COR-L47 (cell line): Measurements from ENCODE around the gene BRD8.
A peak's percentile ranks its signal among the peaks of the same experiment; 100 is the strongest.
"Not testable (repeated sequence)": the region's sequence is repeated elsewhere in the genome, so short reads cannot be mapped to it uniquely, and the experiment has no call there.

Experiments
- DNase-seq: peaks from one replicate; lab custom pipeline; 2025; lab: John Stamatoyannopoulos, UW

The BRD8 gene, protein sequence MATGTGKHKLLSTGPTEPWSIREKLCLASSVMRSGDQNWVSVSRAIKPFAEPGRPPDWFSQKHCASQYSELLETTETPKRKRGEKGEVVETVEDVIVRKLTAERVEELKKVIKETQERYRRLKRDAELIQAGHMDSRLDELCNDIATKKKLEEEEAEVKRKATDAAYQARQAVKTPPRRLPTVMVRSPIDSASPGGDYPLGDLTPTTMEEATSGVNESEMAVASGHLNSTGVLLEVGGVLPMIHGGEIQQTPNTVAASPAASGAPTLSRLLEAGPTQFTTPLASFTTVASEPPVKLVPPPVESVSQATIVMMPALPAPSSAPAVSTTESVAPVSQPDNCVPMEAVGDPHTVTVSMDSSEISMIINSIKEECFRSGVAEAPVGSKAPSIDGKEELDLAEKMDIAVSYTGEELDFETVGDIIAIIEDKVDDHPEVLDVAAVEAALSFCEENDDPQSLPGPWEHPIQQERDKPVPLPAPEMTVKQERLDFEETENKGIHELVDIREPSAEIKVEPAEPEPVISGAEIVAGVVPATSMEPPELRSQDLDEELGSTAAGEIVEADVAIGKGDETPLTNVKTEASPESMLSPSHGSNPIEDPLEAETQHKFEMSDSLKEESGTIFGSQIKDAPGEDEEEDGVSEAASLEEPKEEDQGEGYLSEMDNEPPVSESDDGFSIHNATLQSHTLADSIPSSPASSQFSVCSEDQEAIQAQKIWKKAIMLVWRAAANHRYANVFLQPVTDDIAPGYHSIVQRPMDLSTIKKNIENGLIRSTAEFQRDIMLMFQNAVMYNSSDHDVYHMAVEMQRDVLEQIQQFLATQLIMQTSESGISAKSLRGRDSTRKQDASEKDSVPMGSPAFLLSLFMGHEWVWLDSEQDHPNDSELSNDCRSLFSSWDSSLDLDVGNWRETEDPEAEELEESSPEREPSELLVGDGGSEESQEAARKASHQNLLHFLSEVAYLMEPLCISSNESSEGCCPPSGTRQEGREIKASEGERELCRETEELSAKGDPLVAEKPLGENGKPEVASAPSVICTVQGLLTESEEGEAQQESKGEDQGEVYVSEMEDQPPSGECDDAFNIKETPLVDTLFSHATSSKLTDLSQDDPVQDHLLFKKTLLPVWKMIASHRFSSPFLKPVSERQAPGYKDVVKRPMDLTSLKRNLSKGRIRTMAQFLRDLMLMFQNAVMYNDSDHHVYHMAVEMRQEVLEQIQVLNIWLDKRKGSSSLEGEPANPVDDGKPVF

DNA sequence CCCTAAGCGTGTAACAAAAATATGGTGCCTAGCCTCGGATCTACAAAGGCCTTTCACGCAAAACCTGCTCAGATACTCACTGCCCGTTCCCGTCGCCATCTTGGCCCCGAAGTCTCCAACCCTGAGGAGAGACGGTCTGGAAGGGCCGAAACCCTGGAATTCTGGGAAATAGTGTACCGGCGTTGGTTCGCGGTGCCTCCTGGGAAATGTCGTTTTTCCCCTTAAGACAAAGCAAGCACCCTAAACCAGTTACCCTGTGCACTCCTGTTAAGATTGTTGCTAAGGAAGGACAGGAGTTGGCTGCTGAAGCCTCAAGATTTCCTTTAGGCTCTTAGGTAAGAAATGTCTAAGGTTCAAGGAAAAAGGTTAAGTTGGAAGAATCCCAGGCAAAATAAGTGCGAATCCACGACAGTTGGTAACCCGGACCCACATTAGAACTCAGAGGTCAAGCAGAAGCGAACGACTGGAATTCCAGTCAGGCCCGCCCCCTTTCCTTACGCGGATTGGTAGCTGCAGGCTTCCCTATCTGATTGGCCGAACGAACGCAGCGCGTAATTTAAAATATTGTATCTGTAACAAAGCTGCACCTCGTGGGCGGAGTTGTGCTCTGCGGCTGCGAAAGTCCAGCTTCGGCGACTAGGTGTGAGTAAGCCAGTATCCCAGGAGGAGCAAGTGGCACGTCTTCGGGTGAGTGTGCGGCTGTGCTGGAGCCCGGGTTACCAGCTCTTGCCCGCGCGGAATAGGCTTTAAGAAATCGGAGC is at the start of gene BRD8, which contains the start of gene KIF20A:
BRD8 (minus strand) TSS at position 115 of the 761 bp plus-strand sequence; CDS start at position 99, 16 bp downstream.
KIF20A (plus strand) TSS at position 597 of the 761 bp plus-strand sequence. CDS start 569 bp downstream, outside the sequence.
- peak; percentile 98 for DNase-seq

DNA sequence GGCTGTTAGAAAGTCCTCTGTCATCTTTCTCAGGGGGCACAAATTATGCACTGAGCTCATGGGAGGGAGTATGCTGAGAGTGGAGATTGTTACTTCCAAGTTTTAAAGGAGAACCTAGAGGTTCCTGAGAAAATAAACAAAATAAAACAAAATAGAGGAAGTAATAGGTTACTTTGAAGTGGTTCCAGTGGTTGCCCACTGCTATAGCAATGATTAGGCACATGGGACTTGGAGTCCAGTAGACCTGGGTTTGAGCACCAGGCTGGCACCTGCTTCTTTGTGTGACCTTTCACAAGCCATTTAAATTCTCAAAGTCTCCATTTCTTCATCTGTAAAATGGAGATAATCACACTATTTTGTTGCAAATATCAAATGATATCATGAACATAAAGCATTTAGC is 48.5 kb upstream of the BRD8 start:
- no peak for DNase-seq

DNA sequence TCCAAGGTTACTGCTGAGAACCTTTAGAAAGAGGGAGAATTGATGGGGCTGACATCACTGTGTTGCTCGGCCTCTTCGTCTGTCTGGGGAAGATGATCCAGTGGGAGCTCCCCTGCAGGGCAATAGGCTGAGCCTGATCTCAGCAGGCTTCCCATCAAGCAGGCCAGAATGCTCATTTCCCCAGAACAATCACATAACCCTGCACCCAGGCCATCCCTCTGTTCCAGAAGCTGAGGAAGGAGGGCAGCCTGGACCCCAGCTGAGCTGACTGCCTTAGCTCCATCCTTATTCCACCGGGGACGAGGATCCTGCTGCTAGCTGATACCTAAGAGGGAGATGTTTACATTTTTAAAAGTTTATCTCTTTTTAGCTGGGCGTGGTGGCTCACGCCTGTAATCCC is 46.3 kb upstream of the BRD8 start:
- no peak for DNase-seq

DNA sequence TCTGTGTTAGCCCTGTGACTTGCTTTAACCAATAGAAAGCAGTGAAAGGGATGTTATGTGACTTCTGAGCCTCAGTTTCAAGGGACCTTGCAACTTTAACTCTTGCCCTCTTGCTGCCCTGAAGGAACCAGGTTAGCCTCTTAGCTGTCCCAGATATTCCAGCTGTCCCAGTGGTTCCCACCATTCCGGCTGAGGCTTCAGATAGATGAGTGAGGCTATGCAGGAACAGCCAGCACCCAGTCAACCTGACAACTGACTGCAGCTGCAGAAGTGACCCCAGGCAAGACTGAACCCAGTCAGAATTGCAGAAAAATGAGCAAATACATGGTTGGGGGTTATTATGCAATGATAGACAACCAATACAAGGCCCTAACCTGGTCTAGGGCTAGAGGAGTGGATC is 45.1 kb upstream of the BRD8 start:
- no peak for DNase-seq

DNA sequence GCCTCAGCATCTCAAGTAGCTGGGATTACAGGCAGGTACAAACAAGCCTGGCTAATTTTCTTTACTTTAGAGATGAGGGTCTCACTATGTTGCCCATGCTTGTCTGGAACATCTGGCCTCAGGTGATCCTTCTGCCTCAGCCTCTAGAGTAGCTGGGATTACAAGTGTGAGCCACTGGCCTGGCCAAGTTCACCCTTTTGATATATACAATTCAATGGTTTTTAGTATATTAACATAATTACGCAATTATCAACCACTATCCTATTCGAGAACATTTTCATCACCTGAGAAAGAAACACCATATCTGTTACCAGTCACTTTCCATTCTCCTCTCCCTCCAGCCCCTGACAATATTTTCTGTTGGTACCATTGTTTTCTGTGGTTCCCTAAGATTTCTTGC is 38.4 kb upstream of the BRD8 start:
- DNase-seq = no peak

DNA sequence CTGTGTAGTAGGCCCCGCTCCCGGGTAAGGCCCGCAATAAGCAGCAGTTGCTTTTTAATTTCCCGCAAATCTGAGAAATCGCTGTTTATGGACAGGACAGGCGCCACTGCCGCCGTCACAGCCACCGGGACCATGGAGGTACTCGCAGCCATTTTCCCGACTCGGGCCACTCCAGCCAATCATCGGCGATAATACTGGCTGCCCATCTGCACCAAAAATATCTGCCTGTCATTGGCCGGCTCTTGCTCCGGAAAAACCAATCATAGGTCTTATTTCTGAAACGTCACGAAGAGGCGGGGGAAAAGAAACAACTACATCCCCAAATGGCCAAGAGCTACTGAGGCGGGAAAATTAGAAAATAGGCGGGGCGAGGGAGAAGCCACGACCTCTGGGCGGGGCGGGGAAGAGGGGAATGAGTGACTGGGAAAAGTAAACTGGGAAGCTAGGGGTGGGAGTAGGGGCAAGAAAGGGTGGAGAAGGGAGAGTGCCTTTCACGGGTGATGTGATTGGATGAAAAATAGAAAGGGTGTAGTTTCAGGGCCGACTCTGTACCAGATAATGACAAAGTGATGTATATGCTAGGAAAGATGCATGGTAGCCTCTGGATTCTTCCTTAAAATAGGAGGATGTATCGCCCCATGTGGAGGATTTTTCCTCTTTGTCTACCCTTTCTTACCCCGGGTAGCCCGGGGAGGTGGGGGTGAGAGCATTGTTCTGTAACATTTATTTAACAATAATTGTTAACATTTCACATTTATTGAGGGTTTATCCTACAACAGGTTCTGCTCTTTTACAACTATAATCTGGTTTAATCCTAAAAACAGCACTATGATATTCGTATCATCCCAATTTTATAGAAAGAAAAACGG is 35.0 kb upstream of the BRD8 start, which contains the start of gene CDC23:
CDC23 (minus strand) TSS at position 163 of the 869 bp plus-strand sequence; CDS start at position 152, 11 bp downstream.
- peak; percentile 98 for DNase-seq

DNA sequence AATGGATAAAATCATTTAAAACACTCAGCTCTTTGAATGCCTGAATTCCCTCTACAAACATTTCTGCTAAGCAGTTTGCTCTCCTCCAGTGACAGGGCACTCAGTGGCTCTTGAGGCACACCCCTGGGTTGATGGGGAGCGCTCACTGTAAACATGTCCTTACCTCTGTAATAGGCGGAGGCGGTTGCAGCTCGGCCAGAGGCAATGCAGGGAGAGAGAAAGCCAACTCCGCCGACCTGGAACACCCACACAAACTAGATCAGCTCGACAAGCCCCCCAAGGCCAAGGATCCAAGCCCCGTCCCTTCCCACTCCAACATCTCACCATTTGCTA is 34.4 kb upstream of the BRD8 start:
- DNase-seq = no peak

DNA sequence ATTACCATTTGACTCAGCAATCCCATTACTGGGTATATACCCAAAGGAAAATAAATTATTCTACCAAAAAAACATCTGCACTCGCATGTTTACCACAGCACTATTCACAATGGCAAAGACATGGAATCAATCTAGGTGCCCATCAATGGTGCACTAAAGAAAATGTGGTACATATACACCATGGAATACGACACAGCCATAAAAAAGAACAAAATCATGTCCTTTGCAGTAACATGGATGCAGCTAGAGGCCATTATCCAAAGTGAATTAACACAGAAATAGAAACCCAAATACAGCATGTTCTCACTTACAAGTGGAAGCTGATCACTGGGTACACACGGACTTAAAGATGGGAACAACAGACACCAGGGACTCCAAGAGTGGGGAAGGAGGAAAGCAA is 32.6 kb upstream of the BRD8 start:
- no peak for DNase-seq

DNA sequence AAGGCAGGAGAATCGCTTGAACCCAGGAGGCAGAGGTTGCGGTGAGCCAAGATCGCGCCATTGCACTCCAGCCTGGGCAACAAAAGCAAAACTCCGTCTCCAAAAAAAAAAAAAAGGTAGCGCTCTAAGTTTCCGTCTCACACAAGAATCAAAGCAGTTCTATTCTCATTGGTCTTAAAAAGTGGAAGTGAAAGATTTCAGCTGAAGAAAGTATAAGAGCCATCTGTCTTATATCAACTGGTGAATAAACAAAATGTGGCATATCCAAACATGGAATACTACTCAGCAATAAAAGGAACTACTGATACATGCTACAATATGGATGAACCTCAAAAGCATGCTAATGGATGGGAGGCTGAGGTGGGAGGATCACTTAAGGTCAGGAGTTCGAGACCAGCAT is 15.4 kb upstream of the BRD8 start:
- DNase-seq = not testable (repeated sequence)

DNA sequence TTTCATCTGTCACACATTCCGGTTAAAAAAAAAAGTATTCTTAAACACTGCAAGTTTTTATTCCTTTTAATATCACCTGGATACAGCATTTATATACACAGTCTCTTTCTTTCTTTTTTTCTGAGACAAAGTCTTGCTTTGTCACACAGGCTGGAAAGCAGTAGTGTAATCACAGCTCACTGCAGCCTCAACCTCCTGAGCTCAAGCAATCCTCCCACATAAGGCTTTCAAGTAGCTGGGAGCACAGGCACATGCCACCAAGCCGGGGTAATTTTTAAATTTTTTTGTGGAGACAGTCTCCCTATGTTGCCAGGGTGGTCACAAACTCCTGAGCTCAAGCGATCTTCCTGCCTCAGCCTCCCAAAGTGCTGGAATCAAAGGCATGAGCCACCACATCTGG is 14.4 kb upstream of the BRD8 start:
- no peak for DNase-seq

DNA sequence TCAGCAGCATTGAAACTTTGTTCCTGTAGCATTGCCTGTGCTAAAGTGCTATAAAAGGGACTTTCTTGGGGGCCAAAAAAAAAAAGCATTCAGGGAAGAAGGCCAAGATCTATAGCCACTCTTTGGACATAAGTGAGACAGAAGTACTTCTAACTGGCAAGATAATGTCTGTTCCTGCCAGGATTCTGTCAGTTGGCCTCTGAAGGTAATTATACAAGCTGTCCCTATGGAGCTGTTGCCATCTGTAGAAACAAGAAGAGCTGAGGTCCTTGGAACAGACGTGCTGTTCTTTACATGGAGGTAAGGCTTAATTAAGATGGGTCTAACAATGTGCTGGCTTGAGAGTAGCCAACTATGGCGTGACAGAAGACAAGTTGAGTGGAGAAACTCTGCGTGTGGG is 10.2 kb upstream of the BRD8 start:
- DNase-seq = no peak

DNA sequence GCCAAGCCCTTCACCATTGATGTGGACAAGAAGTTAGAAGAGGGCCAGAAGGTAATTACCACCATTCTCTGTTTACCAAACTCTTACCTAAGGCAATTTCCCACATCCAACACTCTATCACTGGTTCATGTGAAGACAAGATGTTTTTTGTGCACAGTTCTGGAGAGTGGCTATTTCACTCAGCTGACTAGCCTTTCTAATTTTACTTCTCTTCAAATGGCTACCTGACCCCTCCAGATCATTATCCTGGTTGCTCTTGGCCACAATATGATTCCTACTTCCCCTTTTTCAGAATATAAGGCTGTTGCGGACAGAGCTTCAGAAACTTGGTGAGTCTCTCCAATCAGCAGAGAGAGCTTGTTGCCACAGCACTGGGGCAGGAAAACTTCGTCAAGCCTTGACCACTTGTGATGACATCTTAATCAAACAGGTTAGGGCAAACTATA is 7.6 kb upstream of the BRD8 start:
- DNase-seq = no peak

DNA sequence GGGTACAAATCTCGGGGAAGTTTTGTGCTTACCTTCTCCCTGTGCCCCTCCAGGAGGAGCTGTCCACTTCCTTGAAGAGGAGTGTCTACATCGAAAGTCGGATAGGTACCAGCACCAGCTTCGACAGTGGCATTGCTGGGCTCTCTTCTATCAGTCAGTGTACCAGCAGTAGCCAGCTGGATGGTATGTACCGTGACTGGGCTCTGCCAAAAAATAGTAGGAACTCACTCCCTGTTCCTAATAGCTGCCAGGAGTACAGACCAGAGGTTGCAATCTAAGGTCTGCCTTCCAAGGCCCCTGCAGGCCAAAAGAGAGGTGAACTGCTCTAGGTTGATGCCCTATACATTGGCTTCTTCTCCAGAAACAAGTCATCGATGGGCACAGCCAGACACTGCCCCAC is 4.4 kb upstream of the BRD8 start:
- no peak for DNase-seq

DNA sequence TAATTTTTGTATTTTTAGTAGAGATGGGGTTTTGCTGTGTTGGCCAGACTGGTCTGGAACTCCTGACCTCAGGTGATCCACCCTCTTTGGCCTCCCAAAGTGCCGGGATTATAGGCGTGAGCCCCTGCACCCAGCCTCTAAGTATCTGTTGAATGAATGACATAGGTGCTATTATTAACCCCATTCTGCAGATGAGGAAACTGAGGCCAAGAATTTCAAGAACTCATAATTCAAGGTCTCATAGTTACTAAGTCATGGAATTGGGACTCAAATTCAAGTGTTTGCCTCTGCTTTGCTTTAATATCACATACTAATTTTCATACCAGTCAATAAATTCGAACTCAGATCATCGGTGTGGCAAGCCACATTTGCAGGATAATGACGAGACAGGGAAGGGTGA is 2.4 kb upstream of the BRD8 start:
- DNase-seq = no peak

DNA sequence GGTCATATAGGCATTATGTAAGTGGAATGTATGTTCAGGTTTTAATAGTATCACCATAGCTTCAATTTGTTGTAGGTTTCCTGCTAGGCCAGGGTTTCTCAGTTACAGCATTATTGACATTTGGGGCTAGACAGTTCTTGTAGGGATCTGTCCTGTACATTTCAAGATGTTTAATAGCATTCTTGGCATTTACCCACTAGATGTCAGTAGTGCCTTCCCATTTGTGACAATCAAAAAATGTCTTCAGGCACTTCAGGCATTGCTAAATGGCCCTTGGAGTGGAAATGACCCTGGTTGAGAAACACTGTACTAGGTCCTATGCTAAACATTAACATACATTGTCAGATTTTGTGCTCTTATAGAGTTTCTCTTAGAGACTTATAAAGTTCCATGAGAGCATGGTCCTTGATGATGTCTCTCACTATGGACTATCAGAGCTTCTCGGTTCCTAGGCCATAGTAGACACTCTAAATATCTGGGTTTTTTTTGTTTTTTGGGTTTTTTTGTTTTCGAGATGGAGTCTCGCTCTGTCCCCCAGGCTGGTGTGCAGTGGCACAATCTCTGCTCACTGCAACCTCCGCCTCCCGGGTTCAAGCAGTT is 1.9 kb upstream of the BRD8 start:
- DNase-seq = peak; percentile 46

DNA sequence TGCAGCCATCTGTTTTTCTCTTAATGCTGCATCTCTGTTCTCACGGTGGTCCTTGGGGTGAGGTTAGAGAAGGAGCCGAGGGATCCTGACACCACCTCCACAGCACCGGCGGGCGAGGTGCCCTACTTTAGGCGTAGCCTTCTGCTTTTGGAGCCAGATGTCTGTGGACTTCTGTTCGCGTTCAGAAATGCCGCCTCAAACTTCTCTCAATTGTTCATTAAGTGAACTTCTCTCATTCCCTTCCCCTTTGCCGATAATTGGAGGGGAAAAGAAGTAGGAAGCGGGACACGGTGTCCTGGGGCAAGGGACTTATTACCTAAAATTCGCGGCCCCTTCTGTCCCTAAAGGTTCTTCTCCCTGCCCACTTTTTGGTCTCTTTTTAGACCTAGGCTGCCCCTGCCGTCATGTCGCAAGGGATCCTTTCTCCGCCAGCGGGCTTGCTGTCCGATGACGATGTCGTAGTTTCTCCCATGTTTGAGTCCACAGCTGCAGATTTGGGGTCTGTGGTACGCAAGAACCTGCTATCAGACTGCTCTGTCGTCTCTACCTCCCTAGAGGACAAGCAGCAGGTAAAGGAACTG is 937 bp upstream of the BRD8 start:
- DNase-seq = no peak

DNA sequence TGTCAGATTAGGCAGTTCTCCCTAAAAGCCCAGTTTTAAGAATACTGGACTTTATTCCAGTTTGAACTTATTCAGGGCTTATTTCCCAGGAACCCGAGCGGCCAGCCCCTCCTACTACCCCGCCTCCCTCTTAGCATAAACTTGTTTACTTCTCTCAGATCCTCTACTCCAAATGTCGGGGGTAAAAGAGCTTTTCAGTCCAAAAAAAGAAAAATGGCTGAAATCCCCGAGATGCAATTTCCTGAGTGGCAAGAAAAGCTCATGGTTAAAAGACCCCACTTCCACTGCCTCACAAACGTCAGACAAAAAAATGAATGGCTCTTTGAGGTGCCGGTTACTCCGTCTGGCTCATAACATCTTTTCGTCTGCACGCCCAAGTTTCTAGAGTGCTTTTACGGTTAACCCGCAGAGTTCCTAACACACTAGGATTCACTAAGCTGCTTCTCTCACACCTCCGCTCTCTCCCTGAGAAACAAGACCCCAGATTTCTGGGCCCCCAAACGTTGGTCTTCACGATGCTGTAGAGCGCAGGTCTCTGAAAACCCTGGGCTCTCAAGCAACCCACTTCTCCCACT is 402 bp downstream of the BRD8 start:
- no peak for DNase-seq

DNA sequence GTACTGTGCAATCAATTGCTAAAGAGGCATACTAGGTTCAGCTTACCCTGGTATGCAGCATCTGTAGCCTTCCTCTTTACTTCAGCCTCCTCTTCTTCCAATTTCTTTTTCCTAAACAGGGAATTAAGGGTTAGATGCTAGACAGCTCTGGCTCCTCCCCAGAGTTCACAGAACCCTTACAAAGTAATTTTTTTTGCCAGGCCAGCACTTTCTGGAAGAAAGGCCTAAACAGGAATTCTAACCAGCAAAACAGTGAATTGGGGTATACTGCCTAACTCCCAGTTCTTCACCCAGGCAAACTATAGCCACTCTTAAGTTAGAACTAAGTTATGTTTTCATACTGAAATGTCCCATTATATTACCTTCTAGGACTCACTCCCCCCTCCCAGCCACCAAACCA is 8.1 kb downstream of the BRD8 start:
- no peak for DNase-seq

DNA sequence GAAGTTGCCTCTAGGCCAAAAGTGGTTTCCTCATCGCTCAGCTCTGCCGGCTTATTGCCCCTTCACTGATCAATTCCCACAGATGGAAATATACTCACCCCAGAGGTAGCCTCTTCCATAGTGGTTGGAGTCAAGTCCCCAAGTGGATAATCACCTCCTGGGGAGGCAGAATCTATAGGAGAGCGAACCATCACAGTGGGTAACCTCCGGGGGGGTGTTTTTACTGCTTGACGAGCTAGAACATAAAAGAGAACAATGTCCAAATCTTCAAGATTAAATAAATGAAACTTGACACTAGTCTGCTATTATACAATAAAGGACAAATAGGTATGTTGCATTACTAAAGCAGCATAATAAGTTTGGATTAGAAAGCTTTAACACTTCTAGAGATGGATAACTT is 9.3 kb downstream of the BRD8 start:
- no peak for DNase-seq
